Measurements from ENCODE around the gene FGF11. TPM values are rescaled to one million over a fixed set of nuclear protein-coding genes. Genes with fewer than 3 reads are reported as not detected.

FGF11 gene
- total RNA-seq, 1 experiment from 2014 or later: not detected

DNA sequence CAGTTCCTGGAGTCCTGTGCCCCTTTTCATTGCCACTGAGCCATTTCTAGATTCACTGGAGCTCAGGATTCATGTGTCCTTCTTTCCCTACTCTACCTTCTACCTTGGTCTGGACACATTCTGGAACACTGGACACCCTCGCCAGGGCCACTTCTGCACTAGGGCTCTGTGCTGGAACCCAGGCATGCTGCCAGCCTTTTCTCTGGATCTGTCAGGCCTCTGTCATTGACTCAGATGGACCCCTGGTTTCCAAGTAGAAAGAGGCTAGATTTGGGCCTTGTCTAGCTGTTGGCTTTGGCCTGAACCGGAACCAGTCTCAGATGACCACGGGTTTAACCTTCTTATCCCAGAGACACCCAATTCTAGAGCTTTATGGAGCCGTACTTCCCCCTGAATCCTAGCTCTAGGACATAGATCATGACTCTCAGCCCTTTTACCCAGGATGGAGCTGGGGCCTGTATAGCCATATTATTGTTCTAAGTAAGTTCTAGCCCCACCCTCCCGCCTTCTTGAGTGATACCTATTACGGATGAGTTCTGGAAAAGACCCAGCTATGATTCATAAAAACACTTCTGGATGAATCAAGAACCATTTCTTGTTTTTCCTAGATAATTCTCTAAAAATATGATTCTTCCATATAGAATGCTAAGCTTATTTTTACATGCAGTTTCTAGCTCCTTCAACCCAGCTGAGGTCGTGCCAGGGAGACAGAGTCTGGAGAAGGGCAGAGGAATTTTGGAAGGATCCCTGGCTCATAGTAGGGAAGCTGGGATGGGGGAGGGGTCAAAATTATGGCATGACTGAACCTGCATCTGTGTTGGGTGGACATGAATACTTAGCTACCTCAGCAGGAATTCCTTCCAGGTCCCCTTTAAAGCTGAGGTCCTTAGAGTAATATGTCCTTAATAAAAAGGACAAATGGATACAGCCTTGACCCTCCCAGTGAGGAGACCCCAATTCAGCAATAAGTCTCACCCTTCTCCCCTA lies 4.5 kb downstream of the FGF11 start:
- no peaks in the 10 kb centered on the region for H3K9me3 ChIP-seq (replicated peaks)
- no peak overlapping the region for H3K27ac ChIP-seq
- DNase-seq (ENCODE audit: low read depth in 1 of 2, low spot score in 2 of 2): no peak
- H3K36me3 ChIP-seq: no peaks in the 10 kb centered on the region
- H3K4me1 ChIP-seq (replicated peaks): peaks cover 11% of the 10 kb centered on the region
- peaks cover 29% of the 10 kb centered on the region for H3K27me3 ChIP-seq (replicated peaks)
- H3K4me3 ChIP-seq: no peak overlapping the region

DNA sequence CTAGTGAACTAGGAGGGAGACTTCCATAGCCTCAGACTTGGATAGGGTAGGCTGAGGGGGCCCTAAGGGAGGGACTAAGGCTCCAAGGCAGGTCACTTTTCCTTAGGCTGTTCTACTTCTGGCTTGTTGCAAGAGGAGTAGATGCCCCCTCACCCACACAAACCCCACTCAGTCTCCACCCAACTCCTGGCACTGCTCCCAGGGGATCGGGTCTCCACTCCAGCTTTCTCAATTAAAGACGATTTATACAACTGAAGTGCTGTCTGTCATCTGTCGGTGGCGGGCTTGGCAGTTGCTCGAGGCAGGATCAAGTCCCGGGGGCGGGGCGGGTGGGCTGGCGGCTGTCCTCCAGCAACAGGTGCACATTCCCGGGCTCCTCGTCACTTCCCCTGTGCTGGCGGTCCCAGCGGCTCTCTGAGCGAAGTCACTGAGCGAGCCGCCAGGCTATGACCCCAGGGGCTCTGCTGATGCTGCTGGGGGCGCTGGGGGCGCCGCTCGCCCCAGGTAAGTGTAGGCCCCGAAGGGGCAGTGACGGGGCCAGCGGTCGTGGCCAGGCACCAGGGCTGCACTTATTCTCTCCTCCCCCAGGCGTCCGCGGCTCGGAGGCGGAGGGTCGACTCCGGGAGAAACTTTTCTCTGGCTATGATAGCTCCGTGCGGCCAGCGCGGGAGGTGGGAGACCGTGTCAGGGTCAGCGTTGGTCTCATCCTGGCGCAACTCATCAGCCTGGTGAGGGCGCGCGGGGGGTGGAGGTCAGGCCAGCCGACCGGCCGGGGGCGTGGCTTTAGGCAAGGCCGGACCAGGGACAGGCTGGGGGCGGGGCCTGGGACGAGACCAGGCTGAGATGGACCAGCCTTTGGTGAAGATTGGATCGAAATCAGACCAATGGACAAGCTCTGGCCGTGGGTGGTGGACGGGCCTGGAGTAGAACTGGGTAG lies 5.6 kb downstream of the FGF11 start, which contains the start of gene CHRNB1:
Gene CHRNB1 (plus strand): TSS at position 380 of the 937 bp plus-strand sequence. CDS start 67 bp downstream, at position 447.
- H3K27ac ChIP-seq: no peak within 1 kb of the TSS
- peaks cover 20% of the 10 kb centered on the region for H3K27me3 ChIP-seq (replicated peaks)
- no peak for DNase-seq (ENCODE audit: low read depth in 1 of 2, low spot score in 2 of 2)
- H3K36me3 ChIP-seq: no peaks in the 10 kb centered on the region
- H3K4me3 ChIP-seq: no peak within 1 kb of the TSS
- H3K9me3 ChIP-seq (replicated peaks): no peaks in the 10 kb centered on the region
- peaks cover 7% of the 10 kb centered on the region; the same call in 1 of the 2 replicates for H3K4me1 ChIP-seq (replicated peaks)

DNA sequence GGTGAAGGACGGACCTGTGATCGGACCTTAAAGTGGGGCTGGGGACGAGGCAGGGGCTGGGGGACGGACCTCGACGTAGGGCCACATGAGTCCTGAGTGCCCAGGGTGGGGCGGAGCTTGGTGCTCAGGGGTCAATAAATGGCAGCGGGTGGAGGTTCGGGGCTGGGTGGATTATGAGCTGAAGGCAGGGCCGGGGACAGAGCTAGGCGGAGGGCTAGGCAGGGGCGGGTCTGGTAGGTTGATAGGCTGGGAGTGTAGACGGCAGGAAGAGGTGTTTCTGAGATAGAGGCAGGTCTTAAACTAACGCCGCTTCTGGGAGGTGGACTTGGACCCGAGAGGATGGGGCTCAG lies 6.3 kb downstream of the FGF11 start:
- no peak overlapping the region for H3K27ac ChIP-seq
- peaks cover 13% of the 10 kb centered on the region for H3K27me3 ChIP-seq (replicated peaks)
- H3K36me3 ChIP-seq: no peaks in the 10 kb centered on the region
- H3K9me3 ChIP-seq (replicated peaks): no peaks in the 10 kb centered on the region
- H3K4me3 ChIP-seq: no peak overlapping the region
- DNase-seq (ENCODE audit: low read depth in 1 of 2, low spot score in 2 of 2): no peak
- peaks cover 1% of the 10 kb centered on the region; the same call in 1 of the 2 replicates for H3K4me1 ChIP-seq (replicated peaks)

GRCh38 chr17:7448461-7448860 lies 9.1 kb downstream of the FGF11 start:
- no peak overlapping the region for H3K4me3 ChIP-seq
- peaks cover 5% of the 10 kb centered on the region; the same call in 1 of the 2 replicates for H3K27me3 ChIP-seq (replicated peaks)
- no peak overlapping the region for H3K27ac ChIP-seq
- H3K36me3 ChIP-seq: no peaks in the 10 kb centered on the region
- no peak for DNase-seq (ENCODE audit: low read depth in 1 of 2, low spot score in 2 of 2)
- no peaks in the 10 kb centered on the region for H3K9me3 ChIP-seq (replicated peaks)
- H3K4me1 ChIP-seq (replicated peaks): no peaks in the 10 kb centered on the region

- H3K4me3 ChIP-seq: no peak overlapping the region
- no peaks in the 10 kb centered on the region for H3K9me3 ChIP-seq (replicated peaks)
- H3K36me3 ChIP-seq: peaks cover 24% of the 10 kb centered on the region
- H3K27me3 ChIP-seq (replicated peaks): no peaks in the 10 kb centered on the region
- H3K4me1 ChIP-seq (replicated peaks): peaks cover 6% of the 10 kb centered on the region; the same call in 1 of the 2 replicates
- no peak overlapping the region for H3K27ac ChIP-seq
- no peak for DNase-seq (ENCODE audit: low read depth in 1 of 2, low spot score in 2 of 2)
These were observed 20.7 kb downstream of the FGF11 start for GRCh38 chr17:7459961-7460545.

DNA sequence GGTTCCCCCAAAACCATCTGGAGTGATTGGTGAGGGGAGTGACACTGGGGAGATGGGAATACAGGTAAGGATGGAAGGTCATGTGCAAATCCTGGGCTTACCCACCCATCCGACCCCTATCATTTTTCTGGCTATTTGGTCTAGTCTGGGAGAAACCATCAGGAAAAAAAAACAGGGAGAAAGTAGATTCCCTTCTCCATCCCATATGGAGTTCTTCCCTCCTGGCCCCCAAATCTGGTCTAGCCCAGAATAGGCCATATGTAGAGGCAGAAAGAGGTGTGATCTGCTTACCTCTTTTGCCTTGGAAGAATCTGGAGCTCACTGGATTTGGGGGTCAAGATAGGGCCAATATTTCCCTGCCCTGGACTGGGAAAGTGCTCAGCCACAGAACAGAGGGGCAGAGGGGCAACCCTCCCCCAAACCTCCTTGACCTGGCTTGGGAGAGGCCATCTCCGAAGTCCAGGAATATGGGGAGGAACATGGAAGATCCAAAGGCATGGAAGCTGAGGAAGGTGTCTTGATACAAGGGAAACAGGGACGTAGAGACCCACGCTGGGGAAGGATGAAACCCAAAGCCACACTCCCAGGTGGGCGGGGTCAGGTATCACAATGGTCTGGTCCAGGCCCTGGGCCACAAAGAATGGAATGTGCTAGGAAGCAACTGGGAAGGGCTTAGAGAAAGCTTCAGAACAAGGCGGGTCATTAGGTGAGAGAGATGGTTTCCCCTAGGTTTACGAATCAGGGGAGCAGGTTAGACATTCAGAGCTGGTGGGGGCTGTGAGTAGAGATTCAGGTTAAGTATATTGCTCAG lies 21.7 kb downstream of the FGF11 start:
- no peaks in the 10 kb centered on the region for H3K27me3 ChIP-seq (replicated peaks)
- DNase-seq (ENCODE audit: low read depth in 1 of 2, low spot score in 2 of 2): no peak
- H3K4me3 ChIP-seq: no peak overlapping the region
- no peaks in the 10 kb centered on the region for H3K9me3 ChIP-seq (replicated peaks)
- H3K4me1 ChIP-seq (replicated peaks): peaks cover 6% of the 10 kb centered on the region; the same call in 1 of the 2 replicates
- no peak overlapping the region for H3K27ac ChIP-seq
- peaks cover 29% of the 10 kb centered on the region for H3K36me3 ChIP-seq

GRCh38 chr17:7462474-7463371 lies 23.4 kb downstream of the FGF11 start:
- Histone ChIP-seq H3K4me1 (replicated peaks) (no peaks in the 10 kb centered on the region), H3K9me3 (replicated peaks) (no peaks in the 10 kb centered on the region)
- DNase-seq (ENCODE audit: low read depth in 1 of 2, low spot score in 2 of 2): no peak

GRCh38 chr17:7463372-7463846 lies 24.1 kb downstream of the FGF11 start:
- Histone ChIP-seq H3K36me3 (peaks cover 45% of the 10 kb centered on the region), H3K9me3 (replicated peaks) (no peaks in the 10 kb centered on the region), H3K4me1 (replicated peaks) (no peaks in the 10 kb centered on the region), H3K27me3 (replicated peaks) (no peaks in the 10 kb centered on the region), H3K4me3 (no peak overlapping the region), H3K27ac (no peak overlapping the region)
- DNase-seq (ENCODE audit: low read depth in 1 of 2, low spot score in 2 of 2): no peak

More at GRCh38 chr17:7462474-7463371, 23.4 kb downstream of the FGF11 start:
- H3K36me3 ChIP-seq: peaks cover 43% of the 10 kb centered on the region
- H3K4me3 ChIP-seq: no peak overlapping the region
- H3K27me3 ChIP-seq (replicated peaks): no peaks in the 10 kb centered on the region
- H3K27ac ChIP-seq: no peak overlapping the region

GRCh38 chr17:7464081-7464480 lies 24.8 kb downstream of the FGF11 start:
- no peaks in the 10 kb centered on the region for H3K9me3 ChIP-seq (replicated peaks)
- H3K27me3 ChIP-seq (replicated peaks): no peaks in the 10 kb centered on the region
- DNase-seq (ENCODE audit: low read depth in 1 of 2, low spot score in 2 of 2): no peak
- H3K4me3 ChIP-seq: no peak overlapping the region
- peaks cover 47% of the 10 kb centered on the region for H3K36me3 ChIP-seq
- no peaks in the 10 kb centered on the region for H3K4me1 ChIP-seq (replicated peaks)
- H3K27ac ChIP-seq: no peak overlapping the region

GRCh38 chr17:7465597-7466275 lies 26.4 kb downstream of the FGF11 start:
- Histone ChIP-seq H3K27me3 (replicated peaks) (no peaks in the 10 kb centered on the region), H3K36me3 (peaks cover 49% of the 10 kb centered on the region), H3K4me3 (no peak overlapping the region), H3K27ac (no peak overlapping the region), H3K4me1 (replicated peaks) (no peaks in the 10 kb centered on the region), H3K9me3 (replicated peaks) (no peaks in the 10 kb centered on the region)
- no peak for DNase-seq (ENCODE audit: low read depth in 1 of 2, low spot score in 2 of 2)

DNA sequence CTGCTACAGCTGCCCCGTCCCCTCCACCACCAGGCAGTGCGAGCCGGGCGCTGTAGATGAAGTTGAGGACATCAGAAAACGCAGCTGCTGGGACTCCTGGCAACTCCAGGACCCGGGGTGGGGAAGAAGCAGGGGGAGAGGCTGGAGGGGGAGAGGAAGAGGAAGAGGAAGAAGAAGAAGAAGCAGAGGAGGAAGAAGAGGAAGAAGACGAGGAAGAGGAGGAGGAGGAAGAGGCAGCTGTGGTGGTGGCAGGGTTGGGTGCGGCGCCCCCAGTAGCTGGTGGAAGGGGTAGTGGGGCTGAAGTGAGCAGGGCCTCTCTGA lies 27.0 kb downstream of the FGF11 start:
- no peaks in the 10 kb centered on the region for H3K9me3 ChIP-seq (replicated peaks)
- H3K4me1 ChIP-seq (replicated peaks): no peaks in the 10 kb centered on the region
- H3K4me3 ChIP-seq: no peak overlapping the region
- no peak overlapping the region for H3K27ac ChIP-seq
- no peaks in the 10 kb centered on the region for H3K27me3 ChIP-seq (replicated peaks)
- H3K36me3 ChIP-seq: peaks cover 50% of the 10 kb centered on the region
- DNase-seq (ENCODE audit: low read depth in 1 of 2, low spot score in 2 of 2): no peak
